GM18526 (cell line): ENCODE results near the gene LYST.

ENCODE experiments used
- POLR2A ChIP-seq: IDR thresholded peaks from 3 replicates; pipeline ENCODE4 v1.6.1; 2011; ENCODE audit not compliant: insufficient read length; ENCODE audit errors: extremely low read depth

Gene LYST

GRCh38 chr1:235853653-235854052, 13.1 kb downstream of the LYST start:
- TF ChIP-seq POLR2A = no peak

GRCh38 chr1:235852887-235853286, 13.8 kb downstream of the LYST start:
- no peak for TF ChIP-seq POLR2A

DNA sequence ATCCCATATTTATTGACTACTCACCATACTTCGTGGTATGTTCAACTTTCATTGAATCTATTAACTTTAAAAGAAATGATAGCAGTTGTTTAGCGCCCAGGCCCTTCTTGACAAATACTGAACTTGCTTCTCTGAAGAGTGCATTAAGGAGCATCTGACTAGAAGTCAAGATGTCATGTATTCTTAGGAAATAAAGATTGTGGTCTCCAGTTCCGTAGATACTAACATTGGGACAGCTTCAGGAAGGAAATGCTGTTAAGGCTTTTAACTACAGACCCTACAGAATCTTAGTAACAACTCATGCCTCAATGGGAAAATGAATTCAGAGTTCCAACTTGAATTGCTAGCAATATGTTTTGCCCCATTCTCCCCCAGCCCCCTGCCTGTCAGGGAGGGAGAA, 14.8 kb downstream of the LYST start:
- no peak for TF ChIP-seq POLR2A

DNA sequence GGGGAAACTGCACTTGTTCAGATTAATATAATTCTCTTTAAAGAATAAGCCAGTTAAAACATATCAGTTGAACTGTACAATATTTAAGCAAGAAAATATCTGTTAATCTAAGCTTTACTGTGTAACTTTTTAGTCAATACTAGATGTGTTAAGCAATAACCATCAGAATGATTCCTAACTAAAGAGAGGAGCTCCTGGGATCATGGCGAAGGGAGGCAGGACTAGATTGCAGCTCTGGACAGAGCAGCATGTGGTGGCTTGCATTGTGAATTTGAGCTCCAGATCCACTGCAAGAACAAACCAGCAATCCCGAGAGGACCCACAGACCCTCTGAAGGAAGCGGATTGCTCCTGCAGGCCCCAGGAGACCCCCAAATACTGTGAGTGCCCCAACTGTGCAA, 21.9 kb downstream of the LYST start:
- TF ChIP-seq POLR2A = no peak

DNA sequence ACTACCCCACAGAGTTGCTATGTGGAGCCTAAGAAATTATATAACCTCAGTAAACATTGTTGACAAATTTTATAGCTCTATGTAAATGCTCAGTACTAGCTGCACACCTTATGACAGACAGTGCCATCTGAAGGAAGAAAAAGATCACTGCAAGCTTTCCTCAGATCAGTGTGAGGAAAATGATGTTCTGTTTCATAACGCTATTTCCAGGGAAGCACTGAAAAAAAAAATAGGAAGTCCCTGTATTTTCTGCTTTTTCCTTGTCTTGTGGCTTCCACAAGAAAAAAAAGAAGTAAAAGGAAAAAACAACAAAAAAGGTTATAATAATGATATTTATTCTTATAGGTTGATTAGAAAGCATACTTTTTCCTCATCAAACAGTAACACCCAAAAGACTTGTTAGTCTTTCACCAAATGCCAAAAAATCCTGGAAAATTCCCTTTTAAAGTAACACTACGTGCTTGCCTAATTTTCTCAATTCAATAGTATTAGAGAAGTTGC, 23.2 kb downstream of the LYST start:
- no peak for TF ChIP-seq POLR2A

DNA sequence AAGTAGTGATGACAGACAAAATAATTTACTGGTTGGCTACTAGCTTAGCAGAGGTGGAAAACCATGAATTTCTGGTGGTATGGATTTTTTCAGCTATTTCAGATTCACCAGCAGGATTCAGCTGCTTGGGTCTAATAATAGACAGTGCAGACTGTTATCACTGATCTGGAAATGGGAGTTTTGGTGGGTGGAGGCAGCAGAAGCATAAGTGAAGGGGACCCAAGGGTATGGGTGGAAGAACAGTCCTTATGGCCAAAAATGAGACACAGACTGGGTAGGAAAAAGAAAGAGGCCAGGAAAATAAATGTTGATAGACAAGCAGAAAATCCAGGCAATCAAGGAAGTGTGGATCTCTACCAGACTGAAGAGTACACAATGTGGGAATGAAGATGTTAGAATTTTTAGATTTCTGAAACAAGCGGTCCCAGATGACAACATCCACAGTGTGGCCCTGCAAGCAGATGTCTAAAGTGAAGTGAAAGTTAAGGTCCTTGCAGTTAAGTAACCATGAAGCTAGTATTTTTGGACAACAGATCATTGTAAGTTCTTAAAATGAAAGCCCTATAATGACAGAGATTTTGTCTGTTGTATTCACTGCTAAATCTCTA, 24.7 kb downstream of the LYST start:
- TF ChIP-seq POLR2A = no peak

- TF ChIP-seq POLR2A = no peak
These were observed 28.7 kb downstream of the LYST start for GRCh38 chr1:235838021-235838420.

DNA sequence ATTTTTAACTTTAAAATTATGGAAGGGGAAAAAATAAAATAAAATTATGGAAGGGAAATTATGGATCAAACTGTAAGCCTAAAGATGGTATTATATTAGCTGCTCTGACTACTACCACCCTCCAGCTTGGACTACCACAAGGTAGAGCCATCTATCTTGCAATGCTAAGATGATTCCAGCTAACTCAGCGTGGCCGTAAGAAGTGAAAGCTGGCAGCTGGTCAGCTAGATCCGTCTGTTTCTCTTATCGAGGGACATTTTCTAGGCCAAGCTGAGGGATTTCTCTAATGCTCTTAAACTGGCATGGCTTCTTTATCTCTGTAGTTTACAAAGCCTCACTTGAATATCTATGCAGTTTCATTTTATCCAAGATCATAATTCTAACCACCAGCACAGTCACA, 31.5 kb downstream of the LYST start:
- no peak for TF ChIP-seq POLR2A

DNA sequence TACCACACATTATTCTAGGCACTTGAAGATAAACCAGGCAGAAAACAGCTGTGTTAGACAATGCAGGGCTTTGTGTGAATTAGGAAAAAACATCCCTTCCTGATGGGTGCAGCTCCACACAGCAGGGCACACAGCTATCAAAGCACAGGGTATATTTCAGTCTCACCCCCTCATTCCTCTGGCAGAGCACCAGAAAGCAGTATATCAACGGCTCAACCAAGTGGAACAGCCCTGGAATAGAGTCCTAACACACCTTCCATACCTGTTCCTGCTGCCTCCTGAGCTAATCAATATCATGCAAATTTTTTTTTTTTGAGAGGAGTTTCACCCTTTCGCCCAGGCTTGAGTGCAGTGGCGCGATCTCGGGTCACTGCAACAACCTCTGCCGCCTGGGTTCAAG, 32.1 kb downstream of the LYST start:
- no peak for TF ChIP-seq POLR2A

GRCh38 chr1:235832011-235832410, 34.7 kb downstream of the LYST start:
- TF ChIP-seq POLR2A = no peak

- TF ChIP-seq POLR2A = no peak
These were observed 35.6 kb downstream of the LYST start for GRCh38 chr1:235831148-235831547.

DNA sequence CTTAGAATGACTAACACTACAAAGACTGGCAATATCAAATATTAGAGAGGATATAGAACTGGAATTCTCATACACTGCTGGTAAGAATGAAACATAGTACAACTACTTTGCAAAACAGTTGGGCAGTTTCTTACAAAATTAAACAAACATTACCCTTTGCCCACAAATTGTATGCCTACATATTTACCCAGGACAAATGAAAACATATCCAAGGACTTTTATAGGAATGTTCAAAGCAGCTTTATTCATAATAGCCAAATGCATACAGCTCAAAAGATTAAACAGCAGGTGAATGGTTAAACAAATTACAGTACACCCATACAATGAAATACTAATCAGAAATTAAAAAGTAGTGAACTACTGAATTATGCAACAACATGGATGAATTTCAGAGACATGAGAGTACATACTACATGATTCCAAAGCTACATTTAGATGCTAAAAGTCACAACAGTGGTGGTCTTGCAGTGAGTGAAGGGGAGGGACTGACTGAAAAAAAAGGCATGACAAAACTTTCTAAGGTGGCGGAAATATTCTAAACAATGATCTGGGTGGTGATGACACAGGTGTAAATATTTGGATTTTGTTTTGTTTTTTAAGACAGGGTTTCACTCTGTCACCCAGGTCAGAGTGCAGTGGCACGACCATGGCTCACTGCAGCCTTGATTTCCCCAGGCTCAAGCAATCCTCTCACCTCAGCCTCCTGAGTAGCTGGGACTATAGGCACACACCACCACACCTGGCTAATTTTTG, 40.4 kb downstream of the LYST start:
- TF ChIP-seq POLR2A = no peak

DNA sequence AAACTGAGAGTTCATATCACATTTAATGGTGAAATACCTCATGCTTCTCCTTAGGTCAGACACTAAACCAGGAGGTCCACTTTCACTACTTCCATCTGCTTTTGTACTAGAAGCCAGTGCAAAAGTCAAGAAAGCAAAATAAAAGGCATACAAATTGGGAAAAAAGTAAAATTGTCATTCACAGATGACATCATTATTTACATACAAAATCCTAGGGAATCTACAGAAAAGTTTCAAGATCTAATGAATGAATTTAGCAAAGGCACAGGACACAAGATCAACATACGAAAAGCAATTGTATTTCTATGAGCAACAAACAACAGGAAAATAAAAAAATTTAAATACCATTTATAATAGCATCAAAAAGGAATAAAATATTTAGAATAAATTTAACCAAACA, 41.5 kb downstream of the LYST start:
- no peak for TF ChIP-seq POLR2A

GRCh38 chr1:235823684-235824083, 43.0 kb downstream of the LYST start:
- no peak for TF ChIP-seq POLR2A

- TF ChIP-seq POLR2A = no peak
These were observed 44.0 kb downstream of the LYST start for GRCh38 chr1:235822685-235823084.

- no peak for TF ChIP-seq POLR2A
These were observed 45.2 kb downstream of the LYST start for GRCh38 chr1:235821361-235821981.
